ENCODE data around the gene PIEZO2.

Gene PIEZO2

GRCh38 chr18:11019295-11020105 lies 129.9 kb downstream of the PIEZO2 start:
- TF ChIP-seq, protein P1, sequence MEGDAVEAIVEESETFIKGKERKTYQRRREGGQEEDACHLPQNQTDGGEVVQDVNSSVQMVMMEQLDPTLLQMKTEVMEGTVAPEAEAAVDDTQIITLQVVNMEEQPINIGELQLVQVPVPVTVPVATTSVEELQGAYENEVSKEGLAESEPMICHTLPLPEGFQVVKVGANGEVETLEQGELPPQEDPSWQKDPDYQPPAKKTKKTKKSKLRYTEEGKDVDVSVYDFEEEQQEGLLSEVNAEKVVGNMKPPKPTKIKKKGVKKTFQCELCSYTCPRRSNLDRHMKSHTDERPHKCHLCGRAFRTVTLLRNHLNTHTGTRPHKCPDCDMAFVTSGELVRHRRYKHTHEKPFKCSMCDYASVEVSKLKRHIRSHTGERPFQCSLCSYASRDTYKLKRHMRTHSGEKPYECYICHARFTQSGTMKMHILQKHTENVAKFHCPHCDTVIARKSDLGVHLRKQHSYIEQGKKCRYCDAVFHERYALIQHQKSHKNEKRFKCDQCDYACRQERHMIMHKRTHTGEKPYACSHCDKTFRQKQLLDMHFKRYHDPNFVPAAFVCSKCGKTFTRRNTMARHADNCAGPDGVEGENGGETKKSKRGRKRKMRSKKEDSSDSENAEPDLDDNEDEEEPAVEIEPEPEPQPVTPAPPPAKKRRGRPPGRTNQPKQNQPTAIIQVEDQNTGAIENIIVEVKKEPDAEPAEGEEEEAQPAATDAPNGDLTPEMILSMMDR (IDR thresholded peaks at IDR 0.05), result no peak

GRCh38 chr18:11009869-11010268 lies 139.5 kb downstream of the PIEZO2 start:
- TF ChIP-seq, protein P1 (IDR thresholded peaks at IDR 0.05), result no peak

DNA sequence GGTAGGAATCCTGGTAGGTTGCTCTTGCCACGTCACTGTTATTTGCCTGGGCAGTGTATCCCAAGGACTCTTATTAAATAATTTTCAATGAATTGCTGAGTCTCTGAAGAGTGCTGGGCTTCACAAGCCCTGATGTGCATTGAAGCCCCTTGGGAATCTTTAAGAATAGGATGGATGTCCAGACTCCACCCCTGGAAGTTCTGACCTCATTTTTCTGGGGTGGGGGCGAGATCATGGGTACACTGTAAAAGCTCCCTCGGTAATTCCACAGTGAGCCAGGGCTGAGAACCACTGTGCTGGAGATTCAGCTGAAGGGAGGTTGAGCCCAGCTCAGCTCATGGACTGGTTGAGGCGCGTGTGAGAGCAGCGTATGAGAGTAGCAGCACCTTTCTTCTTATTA lies 140.2 kb downstream of the PIEZO2 start:
- TF ChIP-seq, protein P1 (IDR thresholded peaks at IDR 0.05), result no peak

- TF ChIP-seq, protein P1 (IDR thresholded peaks at IDR 0.05), result no peak
Measured at GRCh38 chr18:11008505-11008904, 140.9 kb downstream of the PIEZO2 start.

GRCh38 chr18:11005528-11005927 lies 143.8 kb downstream of the PIEZO2 start:
- TF ChIP-seq, protein P1 (IDR thresholded peaks at IDR 0.05), result no peak

GRCh38 chr18:11004951-11005350 lies 144.4 kb downstream of the PIEZO2 start:
- TF ChIP-seq, protein P1 (IDR thresholded peaks at IDR 0.05), result no peak

DNA sequence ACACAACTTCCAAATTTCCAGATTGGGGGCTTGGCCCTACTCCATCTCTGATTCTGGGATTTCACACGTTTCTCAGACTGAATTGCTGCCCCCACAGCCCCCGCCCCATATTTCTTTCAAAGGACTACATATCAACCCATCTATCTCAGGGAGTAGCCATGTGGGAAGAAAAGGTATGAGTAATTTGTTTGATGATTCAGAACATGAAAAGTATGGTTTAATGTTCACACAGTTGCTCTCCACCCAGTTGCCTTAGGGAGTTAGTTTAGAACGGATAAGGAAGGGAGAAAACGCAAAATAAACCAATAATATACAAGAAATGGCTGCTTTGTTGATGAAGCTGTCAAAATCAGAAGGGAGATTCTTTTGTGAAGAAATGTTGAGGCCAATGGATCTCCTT lies 145.1 kb downstream of the PIEZO2 start:
- TF ChIP-seq, protein P1 (IDR thresholded peaks at IDR 0.05), result no peak
